ENCODE data around the gene LRRK1.

LRRK1 gene

GRCh38 chr15:100958326-100959065 lies 39.3 kb downstream of the LRRK1 start:
- TF ChIP-seq, protein P1, sequence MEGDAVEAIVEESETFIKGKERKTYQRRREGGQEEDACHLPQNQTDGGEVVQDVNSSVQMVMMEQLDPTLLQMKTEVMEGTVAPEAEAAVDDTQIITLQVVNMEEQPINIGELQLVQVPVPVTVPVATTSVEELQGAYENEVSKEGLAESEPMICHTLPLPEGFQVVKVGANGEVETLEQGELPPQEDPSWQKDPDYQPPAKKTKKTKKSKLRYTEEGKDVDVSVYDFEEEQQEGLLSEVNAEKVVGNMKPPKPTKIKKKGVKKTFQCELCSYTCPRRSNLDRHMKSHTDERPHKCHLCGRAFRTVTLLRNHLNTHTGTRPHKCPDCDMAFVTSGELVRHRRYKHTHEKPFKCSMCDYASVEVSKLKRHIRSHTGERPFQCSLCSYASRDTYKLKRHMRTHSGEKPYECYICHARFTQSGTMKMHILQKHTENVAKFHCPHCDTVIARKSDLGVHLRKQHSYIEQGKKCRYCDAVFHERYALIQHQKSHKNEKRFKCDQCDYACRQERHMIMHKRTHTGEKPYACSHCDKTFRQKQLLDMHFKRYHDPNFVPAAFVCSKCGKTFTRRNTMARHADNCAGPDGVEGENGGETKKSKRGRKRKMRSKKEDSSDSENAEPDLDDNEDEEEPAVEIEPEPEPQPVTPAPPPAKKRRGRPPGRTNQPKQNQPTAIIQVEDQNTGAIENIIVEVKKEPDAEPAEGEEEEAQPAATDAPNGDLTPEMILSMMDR (IDR thresholded peaks at IDR 0.05) = no peak
- H3K27me3 ChIP-seq = no peaks in the 10 kb centered on the region
- no peak overlapping the region for H3K4me3 ChIP-seq
- no peaks in the 10 kb centered on the region for H3K36me3 ChIP-seq
- no peaks in the 10 kb centered on the region for H3K4me1 ChIP-seq
- intact Hi-C loops (cut with DNase I; ENCODE audit: low total_unique reads) = no loop called here
- no peaks in the 10 kb centered on the region for H3K9me3 ChIP-seq
- DNase-seq = no peak
- H3K27ac ChIP-seq = no peak overlapping the region

DNA sequence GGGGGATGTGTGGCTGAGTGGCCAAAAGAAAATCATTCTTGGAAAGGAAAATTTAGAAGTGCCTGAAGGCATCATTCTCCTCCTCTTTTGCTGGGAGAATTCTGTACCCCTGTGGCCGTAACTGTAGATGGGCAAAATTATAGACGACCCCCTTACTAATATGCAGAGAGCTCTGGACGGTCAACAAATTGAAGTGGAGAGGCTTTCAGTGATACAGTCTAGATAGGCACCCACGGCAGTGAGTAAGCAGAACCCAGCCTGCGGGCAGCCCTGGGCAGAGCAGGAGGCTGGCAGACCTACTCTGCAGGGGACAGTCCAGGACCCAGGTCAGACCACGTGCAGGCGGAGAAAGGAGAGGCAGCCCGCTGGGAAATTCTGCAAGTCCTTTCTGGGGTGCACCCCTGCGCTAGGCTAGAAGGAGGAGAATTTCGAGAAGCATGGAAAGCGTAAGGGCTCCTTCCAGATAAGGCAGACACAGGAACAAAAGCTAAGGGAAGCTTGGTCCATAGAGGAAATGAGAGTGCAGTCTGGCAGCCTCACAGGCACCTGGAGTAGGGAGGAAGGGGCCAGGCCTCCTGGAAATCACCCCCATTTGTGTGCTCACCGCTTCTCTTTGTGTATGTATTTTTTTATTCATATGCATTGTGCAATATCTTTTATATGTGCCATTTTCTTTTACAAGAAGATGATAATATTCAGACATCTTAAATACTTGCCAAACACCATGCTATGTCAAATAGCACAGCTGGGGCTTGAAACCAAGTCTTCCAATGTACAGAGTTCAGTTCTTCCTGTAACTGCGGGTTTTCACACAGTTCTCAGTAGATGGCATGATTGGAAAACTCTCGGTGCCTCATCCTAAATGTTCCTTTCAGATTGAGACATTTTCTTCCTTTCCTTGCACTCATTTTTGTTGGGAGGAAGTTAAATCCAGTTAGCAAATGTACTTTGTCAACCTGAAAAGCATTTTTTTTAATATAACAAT lies 40.2 kb downstream of the LRRK1 start:
- H3K36me3 ChIP-seq = no peaks in the 10 kb centered on the region

DNA sequence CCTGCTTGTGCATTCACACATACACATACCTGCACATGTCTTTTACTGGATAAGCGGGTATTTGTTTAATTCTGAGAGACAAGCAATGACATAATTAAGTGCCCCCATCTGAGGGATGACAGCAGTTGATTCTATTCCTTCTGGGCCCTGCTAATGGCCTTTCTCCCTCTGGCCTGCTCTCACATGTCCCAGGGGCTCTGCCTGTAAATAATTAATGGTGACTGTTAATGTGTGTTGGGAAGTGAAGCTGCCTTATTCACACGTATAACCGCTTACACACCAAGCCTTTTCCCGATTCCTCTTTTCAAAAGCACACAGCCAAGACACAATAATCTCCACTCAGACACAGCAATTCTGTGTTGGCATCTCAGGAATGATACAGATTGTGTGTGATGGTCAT lies 47.8 kb downstream of the LRRK1 start:
- no peak for DNase-seq
- TF ChIP-seq, protein P1 (IDR thresholded peaks at IDR 0.05) = no peak
- intact Hi-C loops (cut with DNase I; ENCODE audit: low total_unique reads) = no loop called here
- Histone ChIP-seq H3K4me1 (no peaks in the 10 kb centered on the region), H3K4me3 (no peak overlapping the region), H3K9me3 (no peaks in the 10 kb centered on the region), H3K27ac (no peak overlapping the region), H3K27me3 (no peaks in the 10 kb centered on the region), H3K36me3 (peaks cover 0 to 5% (median 0%) of the 10 kb centered on the region in 3 donors)

More for the DNA sequence above, 40.2 kb downstream of the LRRK1 start:
- Histone ChIP-seq H3K27me3 (no peaks in the 10 kb centered on the region), H3K4me3 (no peak overlapping the region), H3K27ac (no peak overlapping the region), H3K9me3 (no peaks in the 10 kb centered on the region), H3K4me1 (no peaks in the 10 kb centered on the region)
- intact Hi-C loops (cut with DNase I; ENCODE audit: low total_unique reads) = no loop called here
- DNase-seq = no peak
- TF ChIP-seq, protein P1 (IDR thresholded peaks at IDR 0.05) = no peak

DNA sequence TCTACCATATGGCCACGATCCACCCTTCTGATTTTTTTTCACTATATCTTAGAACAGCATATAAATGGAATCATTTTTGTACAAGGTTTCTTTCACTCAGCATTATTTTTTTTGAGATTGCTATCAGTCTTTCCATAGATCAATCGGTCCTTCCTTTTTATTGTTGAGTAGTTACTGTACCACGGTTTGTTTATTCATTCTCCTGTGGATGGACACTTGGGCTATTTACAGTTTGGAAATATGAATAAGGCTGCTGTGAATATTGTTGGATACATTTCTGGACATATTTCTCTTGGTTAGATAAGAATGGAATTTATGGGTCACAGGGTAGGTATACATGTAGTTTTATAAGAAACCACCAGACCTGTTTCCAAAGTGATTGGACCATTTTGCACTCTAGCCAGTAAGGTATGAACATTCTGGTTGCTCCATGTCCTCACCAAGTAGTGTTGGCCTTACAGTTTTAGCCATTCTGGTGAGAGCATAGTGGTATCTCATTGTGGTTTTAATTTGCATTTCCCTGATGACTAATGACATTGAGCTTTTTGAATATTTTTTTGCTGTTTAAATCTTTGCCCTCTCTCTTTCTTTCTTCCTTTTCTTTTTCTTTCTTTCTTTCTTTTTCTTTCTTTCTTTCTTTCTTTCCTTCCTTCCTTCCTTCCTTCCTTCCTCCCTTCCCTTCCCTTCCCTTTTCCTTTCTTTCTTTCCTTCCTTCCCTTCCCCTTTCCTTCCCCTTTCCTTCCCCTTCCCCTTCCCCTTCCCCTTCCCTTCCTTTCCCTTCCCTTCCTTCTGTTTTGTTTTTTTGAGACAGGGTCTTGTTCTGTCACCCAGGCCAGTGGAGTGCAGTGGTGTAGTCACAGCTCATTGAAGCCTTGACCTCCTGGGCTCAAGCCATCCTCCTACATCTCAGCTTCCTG lies 49.2 kb downstream of the LRRK1 start:
- Histone ChIP-seq H3K36me3 (peaks cover 0 to 5% (median 0%) of the 10 kb centered on the region in 3 donors), H3K9me3 (no peaks in the 10 kb centered on the region), H3K4me3 (no peak overlapping the region), H3K4me1 (peaks cover 0 to 5% (median 4%) of the 10 kb centered on the region in 4 donors), H3K27me3 (peaks cover 0 to 8% of the 10 kb centered on the region in 2 donors), H3K27ac (no peak overlapping the region)
- intact Hi-C loops (cut with DNase I; ENCODE audit: low total_unique reads) = no loop called here
- TF ChIP-seq, protein P1 (IDR thresholded peaks at IDR 0.05) = no peak
- no peak for DNase-seq

GRCh38 chr15:100972975-100973350 lies 53.8 kb downstream of the LRRK1 start:
- H3K9me3 ChIP-seq = no peaks in the 10 kb centered on the region
- H3K36me3 ChIP-seq = no peaks in the 10 kb centered on the region
- peak overlapping the region in 1 of 2 donors; percentile 11 for H3K4me3 ChIP-seq
- H3K4me1 ChIP-seq = peaks cover 0 to 11% (median 10%) of the 10 kb centered on the region in 4 donors
- peaks cover 0 to 15% of the 10 kb centered on the region in 2 donors for H3K27me3 ChIP-seq
- TF ChIP-seq, protein P1 (IDR thresholded peaks at IDR 0.05) = no peak
- intact Hi-C loops (cut with DNase I; ENCODE audit: low total_unique reads) = no loop called here
- no peak for DNase-seq
- H3K27ac ChIP-seq = no peak overlapping the region

Measured in tibial artery (tissue), 4 donors.